ELR (cell line): ENCODE measurements around the gene SOWAHA.
"Not testable (repeated sequence)": the region's sequence is repeated elsewhere in the genome, so short reads cannot be mapped to it uniquely, and the experiment has no call there.

ENCODE experiments used
- DNase-seq: peaks from one replicate; pipeline ENCODE4 v3.0.0-alpha.2; 2015; ENCODE audit warnings: low read depth

The SOWAHA gene

GRCh38 chr5:132778129-132778528 lies 35.0 kb upstream of the SOWAHA start:
- DNase-seq = no peak

GRCh38 chr5:132778856-132779255 lies 34.2 kb upstream of the SOWAHA start:
- no peak for DNase-seq

GRCh38 chr5:132779961-132780360 lies 33.1 kb upstream of the SOWAHA start:
- no peak for DNase-seq

GRCh38 chr5:132780577-132780976 lies 32.5 kb upstream of the SOWAHA start:
- DNase-seq = no peak

GRCh38 chr5:132781029-132781428 lies 32.1 kb upstream of the SOWAHA start:
- DNase-seq = no peak

- DNase-seq = peak; percentile 89
Observed at GRCh38 chr5:132782101-132782500, 31.0 kb upstream of the SOWAHA start.

GRCh38 chr5:132785365-132785764 lies 27.7 kb upstream of the SOWAHA start:
- no peak for DNase-seq

- DNase-seq = no peak
Observed at GRCh38 chr5:132785864-132786263, 27.2 kb upstream of the SOWAHA start.

- peak; percentile 75 for DNase-seq
Observed at GRCh38 chr5:132787076-132787475, 26.0 kb upstream of the SOWAHA start.

- DNase-seq = no peak
Observed at GRCh38 chr5:132788508-132788907, 24.6 kb upstream of the SOWAHA start.

- no peak for DNase-seq
Observed at GRCh38 chr5:132788990-132789886, 23.9 kb upstream of the SOWAHA start.

- no peak for DNase-seq
Observed at GRCh38 chr5:132790201-132790865, 22.8 kb upstream of the SOWAHA start.

- DNase-seq = no peak
Observed at GRCh38 chr5:132791026-132791425, 22.1 kb upstream of the SOWAHA start.

GRCh38 chr5:132797651-132798050 lies 15.5 kb upstream of the SOWAHA start:
- no peak for DNase-seq

- no peak for DNase-seq
Observed at GRCh38 chr5:132799392-132799791, 13.7 kb upstream of the SOWAHA start.

- DNase-seq = no peak
Observed at GRCh38 chr5:132800545-132800944, 12.6 kb upstream of the SOWAHA start.

GRCh38 chr5:132802044-132802684 lies 10.9 kb upstream of the SOWAHA start:
- no peak for DNase-seq

GRCh38 chr5:132802685-132803066 lies 10.4 kb upstream of the SOWAHA start:
- not testable (repeated sequence) for DNase-seq

GRCh38 chr5:132804219-132804618 lies 8.9 kb upstream of the SOWAHA start:
- DNase-seq = not testable (repeated sequence)

GRCh38 chr5:132805872-132806271 lies 7.2 kb upstream of the SOWAHA start:
- DNase-seq = not testable (repeated sequence)

GRCh38 chr5:132806804-132807162 lies 6.3 kb upstream of the SOWAHA start:
- not testable (repeated sequence) for DNase-seq

GRCh38 chr5:132807163-132807838 lies 5.8 kb upstream of the SOWAHA start:
- peak; percentile 39 for DNase-seq
